ENCODE results near the gene BCAS3. TPM values are rescaled to one million over a fixed set of nuclear protein-coding genes. Genes with fewer than 3 reads are reported as not detected.

The BCAS3 gene
- total RNA-seq, 1 experiment from 2014 or later, result 14.4 TPM

- Histone ChIP-seq H3K27me3 (replicated peaks; ENCODE audit: insufficient read depth, low read depth, low read length, poor library complexity) (no peaks in the 10 kb centered on the region), H3K4me3 (ENCODE audit: low read depth, low read length, poor library complexity, severe bottlenecking) (no peak overlapping the region), H3K36me3 (ENCODE audit: insufficient read depth, low read length, poor library complexity, severe bottlenecking) (no peaks in the 10 kb centered on the region), H3K27ac (ENCODE audit: low read depth, low read length, poor library complexity, severe bottlenecking) (no peak overlapping the region), H3K9me3 (ENCODE audit: low read depth, low read length, poor library complexity, severe bottlenecking) (no peaks in the 10 kb centered on the region), H3K4me1 (ENCODE audit: insufficient read depth, low read length, poor library complexity, severe bottlenecking) (no peaks in the 10 kb centered on the region)
- DNase-seq (ENCODE audit: low spot score), result no peak
- no TSS peak for BruUV-seq (replicated peaks)
- no peak for TF ChIP-seq EZH2 (IDR thresholded peaks at IDR 0.05; ENCODE audit: borderline replicate concordance, low read depth, low read length, poor library complexity, severe bottlenecking)
- TF ChIP-seq CTCF (conservative IDR thresholded peaks at IDR 0.05; ENCODE audit: low read depth, low read length), result no peak
- ChIA-PET CTCF (no interaction called here), POLR2A (ENCODE audit: low non-redundant PET) (no interaction called here)
- intact Hi-C loops (cut with micrococcal nuclease; ENCODE audit: unreplicated experiment), result no loop called here
These were observed 574.6 kb downstream of the BCAS3 start for GRCh38 chr17:61251939-61252865.

- TF ChIP-seq CTCF (conservative IDR thresholded peaks at IDR 0.05; ENCODE audit: low read depth, low read length), result no peak
- no peak for TF ChIP-seq EZH2 (IDR thresholded peaks at IDR 0.05; ENCODE audit: borderline replicate concordance, low read depth, low read length, poor library complexity, severe bottlenecking)
- ChIA-PET POLR2A (ENCODE audit: low non-redundant PET) (no interaction called here), CTCF (no interaction called here)
- Histone ChIP-seq H3K9me3 (ENCODE audit: low read depth, low read length, poor library complexity, severe bottlenecking) (no peaks in the 10 kb centered on the region), H3K36me3 (ENCODE audit: insufficient read depth, low read length, poor library complexity, severe bottlenecking) (no peaks in the 10 kb centered on the region), H3K27me3 (replicated peaks; ENCODE audit: insufficient read depth, low read depth, low read length, poor library complexity) (no peaks in the 10 kb centered on the region), H3K27ac (ENCODE audit: low read depth, low read length, poor library complexity, severe bottlenecking) (no peak overlapping the region), H3K4me3 (ENCODE audit: low read depth, low read length, poor library complexity, severe bottlenecking) (no peak overlapping the region), H3K4me1 (ENCODE audit: insufficient read depth, low read length, poor library complexity, severe bottlenecking) (no peaks in the 10 kb centered on the region)
- BruUV-seq (replicated peaks), result no TSS peak
- DNase-seq (ENCODE audit: low spot score), result no peak
- intact Hi-C loops (cut with micrococcal nuclease; ENCODE audit: unreplicated experiment), result no loop called here
These were observed 575.7 kb downstream of the BCAS3 start for GRCh38 chr17:61253362-61253761.

GRCh38 chr17:61253937-61254574, 576.4 kb downstream of the BCAS3 start:
- no TSS peak for BruUV-seq (replicated peaks)
- Histone ChIP-seq H3K9me3 (ENCODE audit: low read depth, low read length, poor library complexity, severe bottlenecking) (no peaks in the 10 kb centered on the region), H3K27ac (ENCODE audit: low read depth, low read length, poor library complexity, severe bottlenecking) (no peak overlapping the region), H3K4me1 (ENCODE audit: insufficient read depth, low read length, poor library complexity, severe bottlenecking) (no peaks in the 10 kb centered on the region), H3K36me3 (ENCODE audit: insufficient read depth, low read length, poor library complexity, severe bottlenecking) (no peaks in the 10 kb centered on the region), H3K27me3 (replicated peaks; ENCODE audit: insufficient read depth, low read depth, low read length, poor library complexity) (no peaks in the 10 kb centered on the region), H3K4me3 (ENCODE audit: low read depth, low read length, poor library complexity, severe bottlenecking) (no peak overlapping the region)
- DNase-seq (ENCODE audit: low spot score), result no peak
- intact Hi-C loops (cut with micrococcal nuclease; ENCODE audit: unreplicated experiment), result no loop called here
- ChIA-PET CTCF (no interaction called here), POLR2A (ENCODE audit: low non-redundant PET) (no interaction called here)
- TF ChIP-seq CTCF (conservative IDR thresholded peaks at IDR 0.05; ENCODE audit: low read depth, low read length), result no peak
- no peak for TF ChIP-seq EZH2 (IDR thresholded peaks at IDR 0.05; ENCODE audit: borderline replicate concordance, low read depth, low read length, poor library complexity, severe bottlenecking)

All from A673 (cell line).